HEK293T (cell line): ENCODE data around the gene CD48.
"Not testable (repeated sequence)": the region's sequence is repeated elsewhere in the genome, so short reads cannot be mapped to it uniquely, and the experiment has no call there.

ENCODE experiments used
- CTCF ChIA-PET: fragments of 350-600 bp; formaldehyde crosslinking; extraction: SDS; loops from one replicate; lab custom pipeline; 2021; ENCODE audit warnings: antibody characterized with exemption, inconsistent platforms; lab: Yijun Ruan, JAX
- POLR2A ChIA-PET: fragments of 350-600 bp; formaldehyde crosslinking; extraction: SDS; loops from one replicate; lab custom pipeline; 2020; ENCODE audit warnings: antibody characterized with exemption, inconsistent platforms; lab: Yijun Ruan, JAX
- DNase-seq: peaks from one replicate; pipeline ENCODE4 v3.0.0; 2012; ENCODE audit warnings: mixed read lengths; ENCODE audit errors: extremely low spot score
- ARNT ChIP-seq: fragments of 450-650 bp; IDR thresholded peaks from 2 replicates; pipeline ENCODE4 v1.6.1; 2017; ENCODE audit warnings: mild to moderate bottlenecking
- BHLHE40 ChIP-seq: fragments of 450-650 bp; IDR thresholded peaks from 2 replicates; pipeline ENCODE4 v1.6.1; 2016; ENCODE audit warnings: mild to moderate bottlenecking, moderate library complexity, borderline replicate concordance
- CTBP1 ChIP-seq: fragments of 450-650 bp; IDR thresholded peaks from 2 replicates; pipeline ENCODE4 v1.6.1; 2016; ENCODE audit warnings: borderline replicate concordance
- ELF4 ChIP-seq: fragments of 450-650 bp; IDR thresholded peaks from 2 replicates; pipeline ENCODE4 v1.6.1; 2017; ENCODE audit warnings: antibody characterized with exemption
- FOXA1 ChIP-seq: fragments of 450-650 bp; IDR thresholded peaks from 2 replicates; pipeline ENCODE4 v1.6.1; 2016; ENCODE audit warnings: mild to moderate bottlenecking
- FOXK2 ChIP-seq: fragments of 450-650 bp; IDR thresholded peaks from 2 replicates; pipeline ENCODE4 v1.6.1; 2016; ENCODE audit warnings: mild to moderate bottlenecking
- FOXM1 ChIP-seq: fragments of 450-650 bp; IDR thresholded peaks from 2 replicates; pipeline ENCODE4 v1.6.1; 2017; ENCODE audit warnings: mild to moderate bottlenecking, borderline replicate concordance
- HDGF ChIP-seq: fragments of 450-650 bp; IDR thresholded peaks from 2 replicates; pipeline ENCODE4 v1.6.1; 2017; ENCODE audit warnings: antibody characterized with exemption, borderline replicate concordance
- L3MBTL2 ChIP-seq: fragments of 450-650 bp; conservative IDR thresholded peaks from 2 replicates; pipeline ENCODE4 v1.6.1; 2016; ENCODE audit warnings: mild to moderate bottlenecking
- LEF1 ChIP-seq: fragments of 450-650 bp; IDR thresholded peaks from 2 replicates; pipeline ENCODE4 v1.6.1; 2017; ENCODE audit warnings: mild to moderate bottlenecking, borderline replicate concordance
- NFRKB ChIP-seq: fragments of 450-650 bp; IDR thresholded peaks from 2 replicates; pipeline ENCODE4 v1.6.1; 2016; ENCODE audit warnings: mild to moderate bottlenecking, moderate library complexity
- SP1 ChIP-seq: fragments of 450-650 bp; IDR thresholded peaks from 2 replicates; pipeline ENCODE4 v1.6.1; 2017
- SUZ12 ChIP-seq: fragments of 450-650 bp; IDR thresholded peaks from 2 replicates; pipeline ENCODE4 v1.6.1; 2016; ENCODE audit warnings: mild to moderate bottlenecking
- TARDBP ChIP-seq: fragments of 450-650 bp; IDR thresholded peaks from 2 replicates; pipeline ENCODE4 v1.6.1; 2016
- ZNF384 ChIP-seq: fragments of 450-650 bp; IDR thresholded peaks from 2 replicates; pipeline ENCODE4 v1.6.1; 2016
- TF ChIP-seq, protein P1 (sequence below): fragments of 450-650 bp; IDR thresholded peaks from 2 replicates; pipeline ENCODE4 v1.6.1; 2016

Gene CD48

DNA sequence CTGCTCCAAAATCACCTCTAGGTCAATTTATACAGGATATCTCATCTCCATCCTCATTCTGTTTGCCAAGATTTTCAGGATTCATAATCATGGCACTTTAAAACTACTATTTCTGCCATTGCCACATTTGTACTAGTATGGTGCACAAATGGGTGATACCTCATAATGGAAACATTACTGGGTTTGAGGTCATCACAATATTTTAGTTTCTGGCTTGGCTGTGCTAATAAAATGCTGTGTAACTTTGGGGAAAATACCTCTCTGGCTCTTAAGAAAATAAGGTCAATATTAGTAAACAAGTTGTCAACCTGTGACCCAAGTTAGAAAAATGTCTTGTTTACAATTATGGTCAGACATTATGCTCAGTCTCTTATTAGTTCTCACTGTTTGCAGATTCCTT lies 22.7 kb upstream of the CD48 start:
- ChIA-PET POLR2A (no interaction called here), CTCF (no interaction called here)
- DNase-seq, result no peak
- TF ChIP-seq LEF1, result no peak
- no peak for TF ChIP-seq CTBP1
- TF ChIP-seq NFRKB, result no peak
- TF ChIP-seq ZNF384, result no peak
- no peak for TF ChIP-seq L3MBTL2
- no peak for TF ChIP-seq SP1
- no peak for TF ChIP-seq FOXA1
- TF ChIP-seq, protein P1, sequence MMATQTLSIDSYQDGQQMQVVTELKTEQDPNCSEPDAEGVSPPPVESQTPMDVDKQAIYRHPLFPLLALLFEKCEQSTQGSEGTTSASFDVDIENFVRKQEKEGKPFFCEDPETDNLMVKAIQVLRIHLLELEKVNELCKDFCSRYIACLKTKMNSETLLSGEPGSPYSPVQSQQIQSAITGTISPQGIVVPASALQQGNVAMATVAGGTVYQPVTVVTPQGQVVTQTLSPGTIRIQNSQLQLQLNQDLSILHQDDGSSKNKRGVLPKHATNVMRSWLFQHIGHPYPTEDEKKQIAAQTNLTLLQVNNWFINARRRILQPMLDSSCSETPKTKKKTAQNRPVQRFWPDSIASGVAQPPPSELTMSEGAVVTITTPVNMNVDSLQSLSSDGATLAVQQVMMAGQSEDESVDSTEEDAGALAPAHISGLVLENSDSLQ, result no peak
- TF ChIP-seq ARNT, result no peak
- no peak for TF ChIP-seq BHLHE40
- no peak for TF ChIP-seq FOXK2
- no peak for TF ChIP-seq FOXM1
- no peak for TF ChIP-seq SUZ12
- TF ChIP-seq HDGF, result no peak
- no peak for TF ChIP-seq TARDBP

DNA sequence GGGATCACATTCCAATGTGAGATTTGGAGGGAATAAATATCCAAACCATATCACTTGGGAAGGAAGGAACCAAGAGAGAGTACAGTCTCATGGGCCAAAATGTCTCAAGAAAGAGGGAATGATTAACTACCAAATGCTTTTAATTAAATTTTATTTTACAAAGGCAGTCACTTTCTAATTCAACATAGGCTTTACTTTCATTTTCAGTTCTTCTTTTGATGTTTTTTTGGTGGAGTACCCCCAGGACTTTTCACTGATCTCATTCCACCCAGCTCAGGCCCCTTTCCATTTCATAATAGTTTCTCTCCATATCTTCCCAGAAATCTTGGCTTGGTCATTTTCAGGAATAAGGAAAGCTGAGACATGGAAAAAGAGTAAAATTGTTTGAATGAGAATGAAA lies 22.3 kb upstream of the CD48 start:
- POLR2A ChIA-PET, result no interaction called here
- no peak for TF ChIP-seq ELF4
- CTCF ChIA-PET, result interaction anchor here (0.6 kb wide), 1 partner anchor 22 kb away, joined by 4 read pairs; no protein-coding TSS in a partner anchor
- no peak for DNase-seq

DNA sequence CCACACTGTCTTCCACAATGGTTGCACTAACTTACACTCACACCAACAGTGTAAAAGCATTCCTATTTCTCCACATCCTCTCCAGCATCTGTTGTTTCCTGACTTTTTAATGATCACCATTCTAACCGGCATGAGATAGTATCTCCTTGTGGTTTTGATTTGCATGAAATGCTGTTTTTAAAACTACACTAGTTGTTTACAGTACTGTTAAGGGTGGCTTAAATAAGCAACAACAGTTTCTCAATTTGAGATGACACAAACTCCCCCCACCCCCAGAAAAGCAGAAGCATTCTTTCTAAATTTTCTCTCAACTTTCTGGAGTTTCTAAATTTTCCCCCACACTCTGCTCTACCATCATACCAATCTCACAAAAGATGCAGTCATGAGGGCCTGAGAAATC lies 20.4 kb upstream of the CD48 start:
- no peak for DNase-seq
- TF ChIP-seq L3MBTL2 (no peak), ARNT (no peak), SUZ12 (no peak), ZNF384 (no peak), FOXK2 (no peak), NFRKB (no peak), FOXM1 (no peak), SP1 (no peak), TARDBP (no peak), BHLHE40 (no peak), CTBP1 (no peak)
- TF ChIP-seq, protein P1, result no peak
- POLR2A ChIA-PET, result no interaction called here
- CTCF ChIA-PET, result no interaction called here

DNA sequence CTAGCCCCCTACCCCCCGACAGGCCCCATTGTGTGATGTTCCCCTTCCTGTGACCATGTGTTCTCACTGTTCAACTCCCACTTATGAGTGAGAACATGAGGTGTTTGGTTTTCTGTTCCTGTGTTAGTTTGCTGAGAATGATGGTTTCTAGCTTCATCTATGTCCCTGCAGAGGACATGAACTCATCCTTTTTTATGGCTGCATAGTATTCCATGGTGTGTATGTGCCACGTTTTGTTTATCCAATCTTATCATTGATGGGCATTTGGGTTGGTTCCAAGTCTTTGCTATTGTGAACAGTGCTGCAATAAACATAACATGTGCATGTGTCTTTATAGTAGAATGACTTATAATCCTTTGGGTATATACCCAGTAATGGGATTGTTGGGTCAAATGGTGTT lies 19.9 kb upstream of the CD48 start:
- POLR2A ChIA-PET, CTCF ChIA-PET: not testable (repeated sequence)

DNA sequence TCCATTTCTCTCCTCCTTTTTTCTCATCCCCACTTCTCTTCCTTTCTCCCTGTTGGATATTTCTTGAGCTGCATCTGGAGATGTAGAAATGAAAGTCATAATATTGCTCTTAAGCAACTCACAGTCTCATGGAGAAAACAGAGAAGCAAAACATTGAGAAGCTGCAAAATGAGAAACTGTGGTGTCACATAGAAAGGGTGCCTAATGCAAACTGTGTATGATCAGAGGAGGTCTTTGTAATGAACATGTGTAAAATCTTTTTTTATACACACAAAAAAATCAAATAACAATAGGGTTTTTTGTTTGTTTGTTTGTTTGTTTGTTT lies 15.7 kb upstream of the CD48 start:
- DNase-seq, result no peak
- POLR2A ChIA-PET, result no interaction called here
- TF ChIP-seq ZNF384 (no peak), ELF4 (no peak), L3MBTL2 (no peak), NFRKB (no peak), BHLHE40 (no peak), FOXM1 (no peak), HDGF (no peak), FOXA1 (no peak)
- CTCF ChIA-PET, result interaction anchor here (0.5 to 0.9 kb wide), 2 partner anchors 53 to 368 kb away, joined by 3 to 5 read pairs; no protein-coding TSS in a partner anchor

More for the DNA sequence above, 19.9 kb upstream of the CD48 start:
- not testable (repeated sequence) for DNase-seq

DNA sequence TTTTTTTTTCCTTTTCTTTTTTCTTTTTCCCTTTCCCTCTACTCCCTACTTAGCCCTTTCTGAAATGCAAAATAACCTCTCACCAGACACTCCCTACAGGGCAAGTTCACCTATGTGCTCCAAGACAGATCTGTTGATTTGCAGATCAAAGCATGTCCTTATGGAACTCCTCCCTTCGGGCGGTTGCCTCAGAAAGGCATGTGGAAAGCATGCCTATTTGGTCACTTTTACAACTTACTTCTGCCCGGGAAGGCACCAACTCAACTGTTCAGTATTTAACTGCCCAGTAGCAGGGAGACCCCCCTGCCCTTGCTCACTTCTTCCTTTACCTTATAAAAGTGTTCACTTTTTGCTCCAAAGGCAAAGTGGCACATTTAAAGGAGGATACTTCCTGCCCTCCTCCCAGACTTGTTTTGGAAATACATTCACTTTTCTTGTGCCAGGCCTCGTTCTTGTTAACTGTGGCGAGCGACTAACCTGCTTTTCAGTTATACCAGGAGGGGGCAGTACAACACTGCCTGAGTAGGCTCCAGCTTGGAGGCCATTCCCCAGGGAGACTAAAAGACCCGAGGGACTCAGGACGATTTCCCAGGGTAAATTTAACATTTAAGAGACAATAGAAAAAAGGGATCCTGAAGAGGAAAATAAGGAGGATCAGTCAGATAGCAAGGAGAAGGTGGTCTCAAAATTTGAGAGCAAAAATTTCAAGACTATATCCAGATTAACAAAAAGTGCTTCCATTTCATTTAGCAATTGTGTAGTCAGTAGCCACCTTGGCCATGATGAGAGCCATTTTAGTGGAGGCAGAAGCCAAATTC lies 15.1 kb upstream of the CD48 start:
- DNase-seq, result peak; percentile 84
- CTCF ChIA-PET, result interaction anchor here (0.9 kb wide), 1 partner anchor 54 kb away, joined by 3 read pairs; no protein-coding TSS in a partner anchor
- POLR2A ChIA-PET, result no interaction called here
- TF ChIP-seq L3MBTL2 (no peak), CTBP1 (no peak), FOXM1 (no peak), ZNF384 (no peak), LEF1 (no peak), ELF4 (no peak), BHLHE40 (no peak), NFRKB (no peak), HDGF (no peak), SUZ12 (no peak), SP1 (no peak), ARNT (no peak)
- TF ChIP-seq, protein P1, result no peak

DNA sequence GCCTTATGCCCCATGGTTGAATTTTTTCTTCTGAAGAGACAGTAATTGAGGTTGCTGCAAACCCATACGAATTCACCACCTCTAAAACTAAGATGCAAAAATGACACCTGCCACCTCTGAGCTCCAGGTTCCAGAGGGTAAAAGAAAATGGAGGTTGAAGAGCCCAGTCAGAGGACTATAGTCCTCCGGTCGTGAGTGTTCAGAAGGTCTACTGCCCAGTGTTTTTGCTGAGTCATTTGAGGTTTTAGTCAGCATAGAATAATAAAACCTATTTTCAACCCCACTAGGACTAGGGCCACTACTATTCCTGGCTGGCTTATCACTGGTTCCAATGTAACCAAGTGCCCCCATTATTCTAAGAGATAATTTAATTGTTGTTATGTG lies 14.5 kb upstream of the CD48 start:
- TF ChIP-seq ZNF384 (no peak), ARNT (no peak), SP1 (no peak), FOXA1 (no peak)
- DNase-seq, result no peak
- ChIA-PET CTCF (interaction anchor here (0.8 kb wide), 1 partner anchor 226 kb away, joined by 3 read pairs; no protein-coding TSS in a partner anchor), POLR2A (no interaction called here)
